Psoas muscle (tissue), 8 donors: ENCODE data around the gene UGT1A4. TPM values are rescaled to one million over a fixed set of nuclear protein-coding genes. Genes with fewer than 3 reads are reported as not detected.

Source experiments
- ATAC-seq, 4 donors: fragments of 200-7000 bp; cut with Tn5 transposase; one replicate each; pipeline ENCODE4 v1.9.1; 2020; ENCODE audit warnings: moderate library complexity in 3 of 4, mild to moderate bottlenecking in 2 of 4
- DNase-seq, 2 donors: peaks; one replicate each; pipeline ENCODE4 v3.0.0-alpha.2; 2020
- H3K27ac ChIP-seq: fragments of 200-600 bp; one replicate; pipeline ENCODE4 v1.8.0; 2022
- H3K27me3 ChIP-seq, 3 donors: fragments of 200-600 bp in 1 of 3; one replicate each; pipeline versions ENCODE4 v1.6.1 to v1.8.0; 2013 to 2022; ENCODE audit warnings: low read length in 2 of 3, mild to moderate bottlenecking in 2 of 3, moderate library complexity in 1 of 3; ENCODE audit not compliant: insufficient read depth in 3 of 3
- H3K36me3 ChIP-seq, 2 donors: fragments of 200-600 bp in 1 of 2; one replicate each; pipeline versions ENCODE4 v1.6.1 to v1.8.0; 2013 to 2022; ENCODE audit warnings: low read depth in 1 of 2, mild to moderate bottlenecking in 1 of 2, moderate library complexity in 1 of 2; ENCODE audit not compliant: insufficient read depth in 1 of 2
- H3K4me1 ChIP-seq: fragments of 200-600 bp; one replicate; pipeline ENCODE4 v1.8.0; 2022
- H3K4me3 ChIP-seq: fragments of 200-600 bp; one replicate; pipeline ENCODE4 v1.8.0; 2022; ENCODE audit warnings: mild to moderate bottlenecking
- H3K9me3 ChIP-seq: fragments of 200-600 bp; one replicate; pipeline ENCODE4 v1.8.0; 2022
- CTCF ChIP-seq: fragments of 200-600 bp; IDR thresholded peaks from one replicate; pipeline ENCODE4 v1.8.0; 2022; ENCODE audit warnings: antibody characterized with exemption
- WGBS, 3 donors: extraction: QIAGEN DNeasy Blood & Tissue Kit; methylation state at CpG; one replicate each; pipeline versions ENCODE4 v1.1.6 to v1.1.7; 2013; 5-methylcytosine and 5-hydroxymethylcytosine counted together
- intact Hi-C, 2 donors: fragments of 100-400 bp; cut with DNase I; formaldehyde crosslinking; loops; one replicate each; pipeline versions ENCODE4 v1.11.0 to v1.14.2; 2022
- polyA plus RNA-seq, 3 donors: library from polyadenylated mRNA; stranded (reverse); fragments of 200-250 nt; gene quantifications; one replicate each; pipeline ENCODE4 v1.2.3, GENCODE V29; 2013
- total RNA-seq, 4 donors: library from RNA; stranded (reverse); fragmentation: NEBNext Ultra II Directional in 2 of 4; extraction: Animal tissue kit (Norgen Biotek cat#: 25700) in 2 of 4; gene quantifications; one replicate each; pipeline versions ENCODE4 v1.2.1 to v1.2.4, GENCODE V29; 2021 to 2023
- donor health status: healthy with polysubstance abuse.
- donor health status: DM: no; HTN: no; CAD: no; lungs with moderate emphysema.
- donor health status: Bipolar disorder and iron deficiency.
- donor health status: healthy.
- donor health status: DM: yes; HTN: yes; CAD: no.
- donor health status: DM: no; HTN: no; CAD: no.
- donor health status: DM: no; HTN: no; CAD: no.
- donor health status: DM: yes; HTN: yes; CAD: no.

The UGT1A4 gene
- total and polyA plus RNA-seq, 7 donors = not detected

GRCh38 chr2:233754872-233755611, 36.5 kb downstream of the UGT1A4 start:
- Histone ChIP-seq H3K36me3 (no peaks in the 10 kb centered on the region), H3K4me3 (no peak overlapping the region), H3K9me3 (no peaks in the 10 kb centered on the region), H3K27me3 (peaks cover 0 to 1% (median 0%) of the 10 kb centered on the region in 3 donors), H3K27ac (no peak overlapping the region), H3K4me1 (no peaks in the 10 kb centered on the region)
- intact Hi-C loops = no loop called here
- DNase-seq (no peak), ATAC-seq (no peak)
- no peak for TF ChIP-seq CTCF
- 86 to 92% (median 90%) methylated on average over 42 to 44 of the region's 44 CpGs for WGBS, 3 donors

GRCh38 chr2:233756429-233757081, 38.0 kb downstream of the UGT1A4 start:
- Histone ChIP-seq H3K4me1 (no peaks in the 10 kb centered on the region), H3K36me3 (no peaks in the 10 kb centered on the region), H3K27ac (no peak overlapping the region), H3K4me3 (no peak overlapping the region), H3K9me3 (no peaks in the 10 kb centered on the region), H3K27me3 (peaks cover 0 to 1% (median 0%) of the 10 kb centered on the region in 3 donors)
- ATAC-seq = no peak
- DNase-seq = no peak
- 67 to 71% (median 69%) methylated on average over 7 of the region's 7 CpGs for WGBS, 3 donors
- intact Hi-C loops = no loop called here
- no peak for TF ChIP-seq CTCF

GRCh38 chr2:233758141-233758540, 39.6 kb downstream of the UGT1A4 start:
- TF ChIP-seq CTCF = no peak

DNA sequence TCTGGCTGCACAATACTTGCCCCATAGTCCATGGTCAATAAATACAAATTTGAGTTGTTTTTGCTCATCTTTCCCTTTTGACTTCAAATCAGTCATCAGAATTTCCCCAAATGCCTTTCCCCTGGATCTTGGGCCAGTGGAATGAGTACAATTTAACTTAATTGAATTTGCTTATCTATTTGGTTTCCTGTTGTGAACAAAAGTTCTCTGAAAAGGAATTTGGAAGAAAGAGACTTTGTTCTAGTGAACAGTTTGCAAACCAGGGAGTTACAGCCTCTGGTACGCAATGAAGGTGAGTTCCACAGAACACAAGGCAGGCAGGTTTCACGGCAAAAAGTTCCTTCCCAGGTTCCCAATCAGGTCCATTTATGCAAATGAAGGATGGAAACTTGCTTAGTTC, 40.3 kb downstream of the UGT1A4 start:
- Histone ChIP-seq H3K4me3 (no peak overlapping the region), H3K27ac (no peak overlapping the region), H3K9me3 (no peaks in the 10 kb centered on the region), H3K27me3 (peaks cover 0 to 1% (median 0%) of the 10 kb centered on the region in 3 donors), H3K4me1 (no peaks in the 10 kb centered on the region), H3K36me3 (no peaks in the 10 kb centered on the region)
- TF ChIP-seq CTCF = no peak
- no peak for DNase-seq
- WGBS, 3 donors = 83 to 92% (median 90%) methylated on average over 2 of the region's 2 CpGs
- intact Hi-C loops = no loop called here
- no peak for ATAC-seq

More at GRCh38 chr2:233758141-233758540, 39.6 kb downstream of the UGT1A4 start:
- intact Hi-C loops = no loop called here
- Histone ChIP-seq H3K27me3 (peaks cover 0 to 1% (median 0%) of the 10 kb centered on the region in 3 donors), H3K9me3 (no peaks in the 10 kb centered on the region), H3K27ac (no peak overlapping the region), H3K36me3 (no peaks in the 10 kb centered on the region), H3K4me3 (no peak overlapping the region), H3K4me1 (no peaks in the 10 kb centered on the region)
- no peak for ATAC-seq
- DNase-seq = no peak
